Stimulated activated CD4-positive, alpha-beta T cell treated with anti-CD3 and anti-CD28 coated beads, Interleukin-4, amount 100 ng/mL, for 24 hours (primary cell): ENCODE measurements around the gene OPN3.

ENCODE experiments used
- DNase-seq: peaks from one replicate; pipeline ENCODE4 v3.0.0-alpha.2; 2020

The OPN3 gene

DNA sequence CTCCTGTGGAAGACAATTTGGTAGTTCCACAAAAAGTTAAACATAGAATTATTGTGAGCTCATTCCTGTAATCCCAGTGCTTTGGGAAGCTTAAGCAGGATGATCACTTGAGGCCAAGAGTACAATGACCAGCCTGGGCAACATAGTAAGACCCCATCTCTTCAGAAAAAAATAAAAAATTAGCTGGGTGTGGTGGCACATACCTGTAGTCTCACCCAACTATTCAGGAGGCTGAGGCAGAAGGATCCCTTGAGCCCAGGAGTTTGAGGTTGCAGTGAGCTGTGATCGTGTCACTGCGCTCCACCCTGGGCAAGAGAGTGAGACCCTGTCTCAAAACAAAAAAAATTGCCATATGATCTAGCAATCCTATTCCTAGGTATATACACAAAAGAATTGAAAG, 4.1 kb upstream of the OPN3 start:
- DNase-seq, result no peak

DNA sequence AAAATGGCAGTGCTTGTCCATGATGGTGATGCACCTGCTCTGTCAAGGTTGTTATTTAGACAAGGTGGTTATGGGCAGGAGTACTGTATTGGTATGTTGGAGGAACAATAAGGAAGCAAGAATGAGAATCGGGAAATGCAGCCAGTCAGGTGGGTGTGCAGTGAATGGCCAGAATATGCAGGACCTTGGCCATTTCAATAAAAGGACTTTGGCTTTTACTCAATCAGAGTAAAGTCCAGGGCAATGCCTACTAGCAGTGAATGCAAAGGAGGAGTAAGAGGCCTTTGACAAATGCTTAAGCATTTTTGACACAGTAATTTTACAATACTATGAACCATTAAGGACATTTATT, 2.4 kb upstream of the OPN3 start:
- DNase-seq, result no peak

DNA sequence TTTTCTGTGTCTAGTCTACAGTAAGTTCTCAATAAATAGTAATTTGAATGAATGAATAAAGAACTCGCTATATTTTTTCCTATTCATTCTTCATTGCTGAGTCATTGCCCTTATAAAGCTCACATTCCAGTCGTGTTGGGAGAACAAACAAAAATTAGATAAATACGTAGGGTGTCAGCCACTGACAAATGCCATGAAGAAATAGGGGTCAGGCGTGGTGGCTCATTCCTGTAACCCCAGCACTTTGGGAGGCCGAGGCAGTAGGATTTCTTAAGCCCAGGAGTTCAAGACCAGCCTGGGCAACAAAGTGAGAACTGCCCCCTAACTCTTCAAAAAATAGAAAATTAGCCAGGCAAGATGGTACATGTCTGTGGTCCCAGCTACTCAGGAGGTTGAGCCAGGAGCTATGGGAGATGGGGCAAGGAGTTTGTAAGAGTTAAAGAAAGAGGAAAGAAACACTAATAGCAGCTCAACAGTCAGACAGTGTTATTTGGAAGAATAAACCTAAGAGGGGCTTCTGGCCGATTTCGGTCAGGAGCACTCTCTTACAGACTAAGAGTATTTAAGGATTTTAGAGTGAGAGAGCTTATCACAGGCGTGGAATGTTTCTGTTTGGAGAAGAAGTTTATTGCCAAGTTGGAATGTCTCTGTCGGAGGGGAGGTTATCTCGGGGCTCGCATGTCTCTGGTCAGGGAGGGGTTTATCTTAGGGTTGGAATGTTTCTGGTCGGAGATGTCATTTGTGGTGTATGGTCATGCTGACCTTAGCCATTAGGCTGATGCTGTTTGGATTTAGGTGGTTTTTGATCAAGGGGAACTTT, 1.8 kb upstream of the OPN3 start:
- DNase-seq, result no peak

DNA sequence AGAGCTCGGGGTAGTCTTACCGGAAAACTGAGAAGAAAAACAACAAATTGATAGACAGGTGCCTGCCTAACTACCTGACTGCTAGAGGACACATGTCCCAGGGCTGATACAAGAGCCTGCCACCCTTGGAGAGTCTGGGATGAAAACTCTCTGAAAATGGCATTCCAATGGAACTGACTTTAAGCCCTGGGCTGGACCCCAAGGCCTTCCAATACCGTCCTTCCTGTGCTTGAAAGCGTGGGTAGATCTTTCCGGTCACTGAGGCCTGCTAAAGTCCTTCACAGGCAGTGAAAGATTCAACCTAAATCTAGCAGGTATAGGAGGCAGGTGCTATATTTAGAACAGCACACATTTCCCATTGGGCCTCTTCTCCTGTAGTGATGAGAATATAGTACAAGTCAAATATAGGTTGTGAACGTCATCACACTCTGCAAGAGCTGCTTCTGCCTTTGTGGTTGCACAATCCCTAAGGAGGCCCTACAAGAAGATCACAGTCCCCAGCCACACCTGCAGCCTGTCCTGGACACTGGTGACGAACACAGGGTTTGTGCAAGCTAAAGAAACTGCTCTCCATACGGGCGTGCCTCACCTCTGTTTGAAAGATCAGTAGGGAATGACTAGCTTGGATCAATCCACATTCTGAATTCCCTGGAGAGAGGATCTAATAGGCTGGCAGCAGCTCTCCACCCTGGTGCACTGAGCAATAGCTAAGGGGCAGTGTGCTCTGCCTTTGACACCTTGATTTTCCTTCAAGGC, 876 bp upstream of the OPN3 start:
- no peak for DNase-seq

DNA sequence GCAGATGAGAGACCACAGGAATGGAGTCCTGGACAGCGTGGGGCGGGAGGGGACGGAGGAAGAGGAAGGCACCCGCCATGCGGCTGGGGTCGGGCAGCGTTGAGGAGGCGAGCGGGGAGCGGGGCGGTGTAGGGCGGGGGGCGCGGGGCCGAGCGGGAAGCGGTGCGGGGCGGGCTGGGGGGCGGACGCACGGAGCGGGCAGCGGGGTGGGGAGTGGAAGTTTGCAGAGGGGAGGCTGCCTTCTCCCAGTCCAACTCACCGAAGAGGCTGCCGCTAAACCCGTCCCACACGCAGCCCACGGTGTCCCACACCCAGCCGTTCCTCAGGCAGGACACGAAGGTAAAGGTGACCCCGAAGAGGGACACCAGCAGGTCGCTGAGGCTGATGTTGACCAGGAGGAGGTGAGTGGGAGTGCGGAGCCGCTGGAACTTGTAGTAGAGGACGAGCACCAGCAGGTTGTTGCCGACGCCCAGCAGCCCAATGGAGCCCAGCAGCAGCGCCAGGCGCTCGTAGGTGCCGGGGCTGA, 483 bp downstream of the OPN3 start:
- DNase-seq, result peak; percentile 29

GRCh38 chr1:241638909-241639622, 1.1 kb downstream of the OPN3 start:
- no peak for DNase-seq

GRCh38 chr1:241638099-241638682, 2.0 kb downstream of the OPN3 start:
- no peak for DNase-seq

- DNase-seq, result no peak
Observed at GRCh38 chr1:241637604-241638003, 2.6 kb downstream of the OPN3 start.

DNA sequence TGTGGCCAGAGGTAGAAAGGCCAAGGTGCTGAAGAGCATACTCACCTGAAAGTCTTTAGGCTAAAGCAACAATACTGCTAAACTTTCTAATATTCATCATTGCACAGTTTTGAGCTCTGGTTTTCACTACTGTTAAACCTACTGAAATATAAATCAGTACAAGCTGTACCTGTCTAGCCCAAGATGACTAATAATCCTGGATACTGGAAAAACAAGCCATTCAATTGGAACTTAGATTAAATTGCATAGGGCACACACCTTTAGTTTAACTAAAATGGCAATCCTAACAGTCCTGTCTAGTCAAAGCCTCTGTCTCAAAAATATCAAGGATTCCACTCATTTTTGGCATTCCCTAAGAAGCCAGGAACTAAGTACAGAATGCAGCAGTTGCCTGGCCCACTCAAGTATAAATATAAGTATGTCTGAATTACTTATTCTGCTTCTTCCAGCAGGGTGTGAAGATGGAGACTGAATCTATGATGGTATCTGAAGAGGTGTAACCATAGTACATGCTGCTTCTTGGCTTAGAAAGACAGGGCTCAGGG, 3.1 kb downstream of the OPN3 start:
- DNase-seq, result no peak

DNA sequence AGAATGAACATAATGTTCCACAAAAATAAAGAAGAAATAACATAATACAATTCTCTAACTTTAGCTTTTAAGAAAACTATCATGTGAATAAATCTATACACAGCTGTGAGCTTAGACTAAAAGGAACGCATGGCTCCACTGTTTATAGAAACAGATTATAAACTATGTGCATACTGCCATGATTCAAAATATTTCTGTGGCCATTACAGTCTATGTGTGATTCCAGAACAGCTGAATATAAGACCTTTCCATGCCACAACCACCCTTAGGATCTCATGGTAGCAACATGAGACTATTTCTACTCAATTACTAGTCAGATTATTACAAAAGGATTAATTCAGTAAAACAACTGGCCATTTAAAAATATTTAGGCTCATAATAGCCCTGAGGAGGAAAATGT, 3.9 kb downstream of the OPN3 start:
- DNase-seq, result no peak

GRCh38 chr1:241635556-241636152, 4.5 kb downstream of the OPN3 start:
- DNase-seq, result no peak

- DNase-seq, result no peak
Observed at GRCh38 chr1:241632987-241633386, 7.2 kb downstream of the OPN3 start.

GRCh38 chr1:241631674-241632073, 8.5 kb downstream of the OPN3 start:
- no peak for DNase-seq

- no peak for DNase-seq
Observed at GRCh38 chr1:241630899-241631298, 9.3 kb downstream of the OPN3 start.

DNA sequence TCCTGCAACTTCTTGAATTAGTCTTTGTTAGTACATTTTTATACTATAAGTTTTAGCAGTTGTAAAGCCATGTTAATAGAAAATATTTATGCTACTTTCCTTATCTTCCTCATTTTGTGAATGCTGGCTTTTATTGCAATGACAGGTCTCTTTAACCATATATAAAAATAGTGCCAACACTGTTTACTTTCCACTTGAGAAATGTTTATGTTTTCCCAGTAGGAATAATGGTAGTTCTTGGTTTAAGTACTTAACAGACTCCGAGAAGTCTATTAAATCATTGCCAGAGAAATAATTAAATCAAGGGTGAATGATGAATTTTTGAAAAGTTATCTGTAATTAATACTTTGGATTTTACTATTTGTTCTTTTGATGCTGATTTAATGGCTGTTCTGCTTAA, 9.7 kb downstream of the OPN3 start:
- no peak for DNase-seq

DNA sequence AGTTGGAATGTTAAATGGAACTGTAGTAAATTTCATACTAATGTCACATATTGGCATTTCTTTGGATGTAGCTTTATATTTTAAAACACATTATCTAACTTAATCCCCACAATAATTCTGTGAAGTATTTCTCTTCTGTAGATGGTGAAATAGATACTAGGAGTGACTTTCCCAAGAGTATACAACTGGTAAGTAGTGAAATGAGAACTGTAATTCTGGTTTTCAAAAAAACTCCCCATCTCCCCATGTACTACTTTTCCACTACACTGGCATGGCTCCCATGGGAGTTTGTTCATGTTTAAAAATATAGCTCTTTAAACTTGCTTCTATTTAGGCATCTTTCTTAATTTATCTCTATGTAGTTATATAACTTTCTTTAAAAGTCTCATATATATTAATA, 10.2 kb downstream of the OPN3 start:
- no peak for DNase-seq

- peak; percentile 57 for DNase-seq
Observed at GRCh38 chr1:241627453-241628259, 12.5 kb downstream of the OPN3 start.

DNA sequence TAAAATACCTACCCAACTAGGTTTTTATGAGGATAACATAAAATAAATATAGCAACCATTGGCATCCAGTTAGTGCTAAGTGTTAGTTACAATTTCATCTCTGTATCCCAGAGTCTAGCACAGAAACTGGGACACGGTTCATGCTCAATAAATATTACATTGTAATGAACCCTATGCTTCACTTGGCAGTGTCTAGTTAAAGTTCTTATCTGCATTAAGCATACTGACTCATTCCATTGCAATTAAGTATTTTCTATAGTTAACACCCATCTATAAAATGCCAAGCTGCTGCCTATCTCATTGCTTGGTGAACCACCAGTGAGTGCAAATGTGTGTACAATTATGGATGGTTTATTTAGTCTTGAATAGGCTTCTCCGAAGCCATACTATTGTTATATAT, 15.2 kb downstream of the OPN3 start:
- DNase-seq, result no peak

- no peak for DNase-seq
Observed at GRCh38 chr1:241622669-241623068, 17.5 kb downstream of the OPN3 start.

DNA sequence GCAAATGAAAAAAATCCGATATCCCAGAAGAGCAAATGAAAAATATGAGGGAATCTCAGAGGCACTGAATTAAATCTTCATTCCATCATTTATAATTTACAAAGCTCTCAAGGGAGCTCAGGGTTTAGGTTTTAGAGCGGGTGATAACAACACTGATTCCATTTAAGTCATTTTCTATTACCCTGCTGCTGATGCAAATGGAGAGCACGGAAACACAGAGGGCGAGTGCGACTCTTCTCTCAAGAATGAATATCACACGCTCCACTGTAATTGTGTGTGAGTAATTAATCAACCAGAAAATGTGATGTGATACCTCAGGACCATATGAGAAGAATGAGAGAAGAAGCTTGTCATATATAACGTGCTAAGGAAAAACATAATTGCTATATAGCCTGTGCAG, 22.7 kb downstream of the OPN3 start:
- DNase-seq, result no peak
